AG09309 (cell line): Measurements from ENCODE around the gene B3GNT5.

Experiments used
- DNase-seq: peaks from one replicate; pipeline ENCODE4 v3.0.0-alpha.2; 2010; ENCODE audit warnings: low read depth
- H3K4me3 ChIP-seq: 2 replicates; pipeline ENCODE4 v1.5.1; 2011; ENCODE audit warnings: mild to moderate bottlenecking, low read depth, low read length, moderate library complexity; ENCODE audit not compliant: control insufficient read depth
- CTCF ChIP-seq: IDR thresholded peaks from 2 replicates; pipeline ENCODE4 v1.5.1; 2011; ENCODE audit warnings: mild to moderate bottlenecking, low read depth, low read length, inconsistent platforms; ENCODE audit not compliant: insufficient read depth, control insufficient read depth; ENCODE audit errors: missing control alignments

B3GNT5 gene

GRCh38 chr3:183268366-183268765, 15.3 kb downstream of the B3GNT5 start:
- TF ChIP-seq CTCF = no peak
- DNase-seq = no peak
- no peak overlapping the region for H3K4me3 ChIP-seq

GRCh38 chr3:183269345-183269744, 16.3 kb downstream of the B3GNT5 start:
- TF ChIP-seq CTCF = no peak
- DNase-seq = no peak
- H3K4me3 ChIP-seq = no peak overlapping the region

- DNase-seq = no peak
- no peak overlapping the region for H3K4me3 ChIP-seq
- no peak for TF ChIP-seq CTCF
Measured at GRCh38 chr3:183270344-183270743, 17.3 kb downstream of the B3GNT5 start.

- no peak for DNase-seq
- no peak for TF ChIP-seq CTCF
- H3K4me3 ChIP-seq = no peak overlapping the region
Measured at GRCh38 chr3:183272142-183272541, 19.1 kb downstream of the B3GNT5 start.

- H3K4me3 ChIP-seq = no peak overlapping the region
- TF ChIP-seq CTCF = no peak
- DNase-seq = no peak
Measured at GRCh38 chr3:183272791-183273190, 19.7 kb downstream of the B3GNT5 start.

- DNase-seq = no peak
- no peak overlapping the region for H3K4me3 ChIP-seq
- no peak for TF ChIP-seq CTCF
Measured at GRCh38 chr3:183274609-183275008, 21.6 kb downstream of the B3GNT5 start.

GRCh38 chr3:183275418-183275817, 22.4 kb downstream of the B3GNT5 start:
- no peak overlapping the region for H3K4me3 ChIP-seq
- no peak for DNase-seq
- TF ChIP-seq CTCF = no peak
